PC-3 (cell line): ENCODE data around the gene CGNL1. TPM values are rescaled to one million over a fixed set of nuclear protein-coding genes. Genes with fewer than 3 reads are reported as not detected.

Source experiments
- ATAC-seq: fragments of 200-7000 bp; cut with Tn5 transposase; 2 replicates; pipeline ENCODE4 v1.9.1; 2020; ENCODE audit warnings: mild to moderate bottlenecking, moderate library complexity
- BruUV-seq: library from RNA; stranded (reverse); fragments of 400-500 nt; replicated peaks from 2 replicates; lab custom pipeline; 2021; lab: Mats Ljungman, UMichigan
- CTCF ChIA-PET: fragments of 300-600 bp; sonication (Branson Sonifier 250); formaldehyde crosslinking; loops from one replicate; lab custom pipeline; 2022; ENCODE audit warnings: antibody characterized with exemption; lab: Charles Lee
- POLR2A ChIA-PET: fragments of 300-600 bp; sonication (Branson Sonifier 250); formaldehyde crosslinking; loops from one replicate; lab custom pipeline; 2022; ENCODE audit warnings: antibody characterized with exemption; ENCODE audit not compliant: unreplicated experiment; lab: Charles Lee
- DNase-seq: peaks from one replicate; pipeline ENCODE4 v3.0.0-alpha.2; 2015
- H2AFZ ChIP-seq: fragments of 300-600 bp; sonication (generic); 2 replicates; pipeline ENCODE4 v1.6.0; 2016; ENCODE audit warnings: antibody characterized with exemption, low read length
- H3F3A ChIP-seq: fragments of 300-600 bp; sonication (generic); one replicate; pipeline ENCODE4 v1.6.0; 2017; ENCODE audit warnings: antibody characterized with exemption, low read length, control low read depth, mild to moderate bottlenecking; ENCODE audit not compliant: unreplicated experiment
- H3K27ac ChIP-seq: fragments of 300-600 bp; sonication (generic); 2 replicates; pipeline ENCODE4 v1.5.1; 2016; ENCODE audit warnings: mild to moderate bottlenecking, low read length
- H3K27me3 ChIP-seq: fragments of 300-600 bp; sonication (generic); 2 replicates; pipeline ENCODE4 v1.6.1; 2016; ENCODE audit warnings: low read length, mixed read lengths
- H3K36me3 ChIP-seq: fragments of 300-600 bp; sonication (generic); 2 replicates; pipeline ENCODE4 v1.6.1; 2016; ENCODE audit warnings: low read depth, mixed run types, low read length, mixed read lengths
- H3K4me1 ChIP-seq: fragments of 300-600 bp; sonication (generic); 2 replicates; pipeline ENCODE4 v1.5.1; 2016; ENCODE audit warnings: low read length; ENCODE audit not compliant: insufficient read depth
- H3K4me2 ChIP-seq: fragments of 300-600 bp; sonication (generic); 2 replicates; pipeline ENCODE4 v1.6.0; 2016; ENCODE audit warnings: low read length
- H3K4me3 ChIP-seq: fragments of 300-600 bp; sonication (generic); 2 replicates; pipeline ENCODE4 v1.5.1; 2016; ENCODE audit warnings: mild to moderate bottlenecking, low read length, mixed read lengths
- H3K79me2 ChIP-seq: fragments of 300-600 bp; sonication (generic); 2 replicates; pipeline ENCODE4 v1.6.1; 2017; ENCODE audit warnings: low read length, mixed read lengths
- H3K9ac ChIP-seq: fragments of 300-600 bp; sonication (generic); 2 replicates; pipeline ENCODE4 v1.6.0; 2016; ENCODE audit warnings: mild to moderate bottlenecking, low read length
- H3K9me2 ChIP-seq: fragments of 300-600 bp; sonication (generic); replicated peaks from 2 replicates; pipeline ENCODE4 v1.6.1; 2016; ENCODE audit warnings: mixed run types, low read length, mixed read lengths
- H3K9me3 ChIP-seq: fragments of 300-600 bp; sonication (generic); 2 replicates; pipeline ENCODE4 v1.6.1; 2016; ENCODE audit warnings: low read length, mixed read lengths
- H4K20me1 ChIP-seq: fragments of 300-600 bp; sonication (generic); 2 replicates; pipeline ENCODE4 v1.6.1; 2016; ENCODE audit warnings: low read length, mixed read lengths
- EZH2 ChIP-seq: fragments of 300-600 bp; sonication (generic); IDR thresholded peaks from one replicate; pipeline ENCODE4 v1.6.1; 2017; ENCODE audit warnings: antibody characterized with exemption, mild to moderate bottlenecking, low read length; ENCODE audit not compliant: unreplicated experiment
- EZH2phosphoT487 ChIP-seq: fragments of 300-600 bp; sonication (generic); IDR thresholded peaks from 2 replicates; pipeline ENCODE4 v1.6.1; 2018; ENCODE audit warnings: mild to moderate bottlenecking, antibody characterized with exemption, low read length, borderline replicate concordance
- intact Hi-C: fragments of 100-400 bp; cut with micrococcal nuclease; formaldehyde crosslinking; loops from 2 replicates; pipeline ENCODE4 v1.9.0; 2023
- total RNA-seq: library from RNA; depleted of rRNA; stranded (reverse); fragments of >200 nt; gene quantifications from 2 replicates; pipeline ENCODE4 v1.2.3, GENCODE V29; 2014
- TF ChIP-seq, protein P1 (sequence below): fragments of 300-600 bp; sonication (generic); conservative IDR thresholded peaks from 2 replicates; pipeline ENCODE4 v1.5.1; 2017; ENCODE audit warnings: antibody characterized with exemption, low read depth, mild to moderate bottlenecking, low read length

CGNL1 gene
- total RNA-seq, 1 experiment from 2014 or later = 0.66 TPM

DNA sequence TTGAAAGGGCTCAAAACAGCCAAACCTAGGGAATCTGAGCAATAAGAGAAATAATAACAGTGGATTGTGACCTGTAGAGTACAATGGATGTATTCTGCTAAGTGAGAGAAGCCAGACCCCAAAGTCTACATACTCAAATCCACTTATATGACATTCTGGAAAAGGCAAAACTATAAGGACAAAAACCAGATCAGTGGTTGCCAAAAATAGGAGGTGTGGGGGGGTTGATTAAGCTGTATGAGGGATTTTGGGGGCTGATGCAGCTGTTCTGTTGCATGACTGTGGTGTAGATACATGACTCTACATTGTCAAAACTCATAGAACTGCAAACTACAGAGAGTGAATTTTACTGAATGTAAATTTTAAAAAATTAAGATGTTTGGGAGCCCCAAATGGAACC is 20.1 kb upstream of the CGNL1 start:
- Histone ChIP-seq H3K9me3 (no peaks in the 10 kb centered on the region), H3K4me3 (no peak overlapping the region), H3K27me3 (no peaks in the 10 kb centered on the region), H3K4me2 (no peak overlapping the region), H3K9ac (no peak overlapping the region), H2AFZ (no peak overlapping the region), H3K79me2 (no peaks in the 10 kb centered on the region), H3K4me1 (no peaks in the 10 kb centered on the region), H3K36me3 (no peaks in the 10 kb centered on the region), H4K20me1 (no peaks in the 10 kb centered on the region), H3K27ac (no peak overlapping the region), H3F3A (no peaks in the 10 kb centered on the region), H3K9me2 (no peaks in the 10 kb centered on the region)
- intact Hi-C loops = no loop called here
- ATAC-seq = no peak
- CTCF ChIA-PET = no interaction called here
- POLR2A ChIA-PET = no interaction called here
- TF ChIP-seq EZH2phosphoT487 (no peak), EZH2 (no peak)
- TF ChIP-seq, protein P1, sequence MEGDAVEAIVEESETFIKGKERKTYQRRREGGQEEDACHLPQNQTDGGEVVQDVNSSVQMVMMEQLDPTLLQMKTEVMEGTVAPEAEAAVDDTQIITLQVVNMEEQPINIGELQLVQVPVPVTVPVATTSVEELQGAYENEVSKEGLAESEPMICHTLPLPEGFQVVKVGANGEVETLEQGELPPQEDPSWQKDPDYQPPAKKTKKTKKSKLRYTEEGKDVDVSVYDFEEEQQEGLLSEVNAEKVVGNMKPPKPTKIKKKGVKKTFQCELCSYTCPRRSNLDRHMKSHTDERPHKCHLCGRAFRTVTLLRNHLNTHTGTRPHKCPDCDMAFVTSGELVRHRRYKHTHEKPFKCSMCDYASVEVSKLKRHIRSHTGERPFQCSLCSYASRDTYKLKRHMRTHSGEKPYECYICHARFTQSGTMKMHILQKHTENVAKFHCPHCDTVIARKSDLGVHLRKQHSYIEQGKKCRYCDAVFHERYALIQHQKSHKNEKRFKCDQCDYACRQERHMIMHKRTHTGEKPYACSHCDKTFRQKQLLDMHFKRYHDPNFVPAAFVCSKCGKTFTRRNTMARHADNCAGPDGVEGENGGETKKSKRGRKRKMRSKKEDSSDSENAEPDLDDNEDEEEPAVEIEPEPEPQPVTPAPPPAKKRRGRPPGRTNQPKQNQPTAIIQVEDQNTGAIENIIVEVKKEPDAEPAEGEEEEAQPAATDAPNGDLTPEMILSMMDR = no peak
- DNase-seq = no peak
- BruUV-seq = no TSS peak

DNA sequence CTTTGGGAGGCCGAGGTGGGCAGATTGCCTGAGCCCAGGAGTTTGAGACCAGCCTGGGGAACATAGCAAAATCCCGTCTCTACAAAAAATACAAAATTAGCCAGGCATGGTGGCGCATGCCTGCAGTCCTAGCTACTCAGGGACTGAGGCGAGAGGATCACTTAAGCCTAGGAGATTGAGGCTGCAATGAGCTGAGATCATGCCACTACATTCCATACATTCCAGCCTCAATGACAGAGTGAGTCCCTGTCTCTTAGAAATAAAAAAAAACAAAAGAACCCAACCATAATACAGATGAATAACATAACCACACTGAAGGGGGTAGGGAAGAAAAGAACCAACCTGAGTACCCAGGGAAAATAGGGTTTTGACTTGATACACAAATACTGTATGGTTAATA is 19.7 kb upstream of the CGNL1 start:
- DNase-seq = peak; percentile 41
- Histone ChIP-seq H3K27me3 (no peaks in the 10 kb centered on the region), H3K27ac (no peak overlapping the region), H3K9me2 (no peaks in the 10 kb centered on the region), H3K4me1 (no peaks in the 10 kb centered on the region), H4K20me1 (no peaks in the 10 kb centered on the region), H3K36me3 (no peaks in the 10 kb centered on the region), H3K4me2 (no peak overlapping the region), H3K9me3 (no peaks in the 10 kb centered on the region), H3F3A (no peaks in the 10 kb centered on the region), H3K79me2 (no peaks in the 10 kb centered on the region), H3K9ac (no peak overlapping the region), H3K4me3 (no peak overlapping the region), H2AFZ (no peak overlapping the region)
- CTCF ChIA-PET = no interaction called here
- intact Hi-C loops = no loop called here
- TF ChIP-seq EZH2 = no peak
- TF ChIP-seq, protein P1 = no peak
- TF ChIP-seq EZH2phosphoT487 = no peak
- BruUV-seq = no TSS peak
- POLR2A ChIA-PET = no interaction called here
- ATAC-seq = no peak

DNA sequence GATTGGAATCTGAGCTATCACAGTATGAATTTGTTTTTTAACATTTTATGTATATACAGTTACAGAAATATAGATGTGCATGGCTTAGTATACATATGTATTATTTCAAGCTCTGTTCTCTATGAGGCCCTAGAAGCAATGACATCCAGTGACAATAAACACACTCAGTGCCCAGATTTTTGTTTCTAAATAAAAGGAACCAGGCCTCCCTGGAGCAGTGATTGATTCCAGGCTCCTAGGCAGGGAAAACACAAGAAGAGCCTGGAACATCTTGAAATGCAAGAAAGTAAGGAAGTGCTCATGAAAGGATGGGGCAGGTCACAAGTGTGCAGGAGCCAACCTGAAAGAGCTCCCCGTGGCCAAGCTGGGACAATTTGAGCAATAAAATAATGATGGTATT is 18.5 kb upstream of the CGNL1 start:
- Histone ChIP-seq H3K79me2 (no peaks in the 10 kb centered on the region), H3K27ac (no peak overlapping the region), H3K9ac (no peak overlapping the region), H3K27me3 (no peaks in the 10 kb centered on the region), H3F3A (no peaks in the 10 kb centered on the region), H3K9me2 (no peaks in the 10 kb centered on the region), H3K9me3 (no peaks in the 10 kb centered on the region), H3K4me1 (no peaks in the 10 kb centered on the region), H3K36me3 (no peaks in the 10 kb centered on the region), H3K4me2 (no peak overlapping the region), H3K4me3 (no peak overlapping the region), H4K20me1 (no peaks in the 10 kb centered on the region), H2AFZ (no peak overlapping the region)
- TF ChIP-seq, protein P1 = no peak
- TF ChIP-seq EZH2 (no peak), EZH2phosphoT487 (no peak)
- POLR2A ChIA-PET = no interaction called here
- CTCF ChIA-PET = no interaction called here
- BruUV-seq = no TSS peak
- DNase-seq (no peak), ATAC-seq (no peak)
- intact Hi-C loops = no loop called here
